Renal pelvis (tissue), 12 donors: Measurements from ENCODE around the gene MSANTD3. TPM values are rescaled to one million over a fixed set of nuclear protein-coding genes. Genes with fewer than 3 reads are reported as not detected.
"Not testable (repeated sequence)": the region's sequence is repeated elsewhere in the genome, so short reads cannot be mapped to it uniquely, and the experiment has no call there.

Experiments
- DNase-seq: peaks from one replicate; pipeline ENCODE4 v3.0.0-alpha.2; 2013
- long read RNA-seq, 16 experiments: transcript quantifications; one replicate each; lab custom pipeline, GENCODE V29; 2026
- polyA plus RNA-seq, 3 donors: library from polyadenylated mRNA; unstranded; fragments of 120-200 nt; gene quantifications; one replicate each; pipeline ENCODE4 v1.2.1, GENCODE V29; 2013; ENCODE audit not compliant: insufficient read length in 3 of 3

Gene MSANTD3
- 10 to 100 TPM; 19.4 to 22.2 (median 21.7) TPM for polyA plus RNA-seq
- long read RNA-seq, donor 1, transcript MSANTD3-203 (3 exons, 1,362 nt): major isoform, 7 of 23 reads
- long read RNA-seq, donor 1, partial matches to known transcripts: 12 of 23 reads
- long read RNA-seq, donor 1, other reads (novel, unspliced or antisense): 0 of 23 reads
- long read RNA-seq, donor 2, transcript MSANTD3-203 (3 exons, 1,362 nt): major isoform, 8 of 27 reads
- long read RNA-seq, donor 2, partial matches to known transcripts: 17 of 27 reads
- long read RNA-seq, donor 2, other reads (novel, unspliced or antisense): 0 of 27 reads
- long read RNA-seq, donor 3, transcript MSANTD3-203 (3 exons, 1,362 nt): major isoform, 6 of 16 reads
- long read RNA-seq, donor 3, partial matches to known transcripts: 7 of 16 reads
- long read RNA-seq, donor 3, other reads (novel, unspliced or antisense): 0 of 16 reads
- long read RNA-seq, donor 4, transcript MSANTD3-203 (3 exons, 1,362 nt): major isoform, 8 of 29 reads
- long read RNA-seq, donor 4, partial matches to known transcripts: 20 of 29 reads
- long read RNA-seq, donor 4, other reads (novel, unspliced or antisense): 0 of 29 reads
- long read RNA-seq, donor 5, partial matches to known transcripts: 12 of 15 reads
- long read RNA-seq, donor 5, other reads (novel, unspliced or antisense): 0 of 15 reads
- long read RNA-seq, donor 6, transcript MSANTD3-203 (3 exons, 1,362 nt): major isoform, 8 of 22 reads
- long read RNA-seq, donor 6, partial matches to known transcripts: 12 of 22 reads
- long read RNA-seq, donor 6, other reads (novel, unspliced or antisense): 0 of 22 reads
- long read RNA-seq, donor 7, transcript MSANTD3-203 (3 exons, 1,362 nt): major isoform, 13 of 42 reads
- long read RNA-seq, donor 7, partial matches to known transcripts: 27 of 42 reads
- long read RNA-seq, donor 7, other reads (novel, unspliced or antisense): 0 of 42 reads
- long read RNA-seq, donor 8, partial matches to known transcripts: 0 of 3 reads
- long read RNA-seq, donor 8, other reads (novel, unspliced or antisense): 0 of 3 reads
- long read RNA-seq, donor 9, transcript MSANTD3-203 (3 exons, 1,362 nt): major isoform, 6 of 18 reads
- long read RNA-seq, donor 9, partial matches to known transcripts: 10 of 18 reads
- long read RNA-seq, donor 9, other reads (novel, unspliced or antisense): 0 of 18 reads
- long read RNA-seq, donor 10, partial matches to known transcripts: 6 of 9 reads
- long read RNA-seq, donor 10, other reads (novel, unspliced or antisense): 0 of 9 reads
- long read RNA-seq, donor 11, transcript MSANTD3-203 (3 exons, 1,362 nt): major isoform, 11 of 30 reads
- long read RNA-seq, donor 11, partial matches to known transcripts: 18 of 30 reads
- long read RNA-seq, donor 11, other reads (novel, unspliced or antisense): 0 of 30 reads
- long read RNA-seq, donor 12, transcript MSANTD3-203 (3 exons, 1,362 nt): major isoform, 8 of 41 reads
- long read RNA-seq, donor 12, partial matches to known transcripts: 29 of 41 reads
- long read RNA-seq, donor 12, other reads (novel, unspliced or antisense): 0 of 41 reads
- long read RNA-seq, donor 13, partial matches to known transcripts: 6 of 9 reads
- long read RNA-seq, donor 13, other reads (novel, unspliced or antisense): 0 of 9 reads
- long read RNA-seq, donor 14: 0 reads
- long read RNA-seq, donor 15, transcript MSANTD3-203 (3 exons, 1,362 nt): major isoform, 14 of 33 reads
- long read RNA-seq, donor 15, partial matches to known transcripts: 16 of 33 reads
- long read RNA-seq, donor 15, other reads (novel, unspliced or antisense): 0 of 33 reads
- long read RNA-seq, donor 16, transcript MSANTD3-203 (3 exons, 1,362 nt): major isoform, 11 of 25 reads
- long read RNA-seq, donor 16, partial matches to known transcripts: 13 of 25 reads
- long read RNA-seq, donor 16, other reads (novel, unspliced or antisense): 0 of 25 reads

GRCh38 chr9:100426530-100427365 lies at the start of gene MSANTD3:
MSANTD3 (plus strand) TSS chr9:100427143; CDS start chr9:100441939, 14,796 bp downstream.
- peak; percentile 69 for DNase-seq

GRCh38 chr9:100379862-100380261 lies 47.1 kb upstream of the MSANTD3 start:
- no peak for DNase-seq

- DNase-seq: not testable (repeated sequence)
Observed at GRCh38 chr9:100392989-100393388, 34.0 kb upstream of the MSANTD3 start.

GRCh38 chr9:100394032-100394695 lies 32.8 kb upstream of the MSANTD3 start:
- no peak for DNase-seq

- no peak for DNase-seq
Observed at GRCh38 chr9:100394816-100395215, 32.1 kb upstream of the MSANTD3 start.

GRCh38 chr9:100396769-100397168 lies 30.2 kb upstream of the MSANTD3 start:
- DNase-seq: no peak

GRCh38 chr9:100397529-100398266 lies 29.2 kb upstream of the MSANTD3 start:
- no peak for DNase-seq

GRCh38 chr9:100401042-100401441 lies 25.9 kb upstream of the MSANTD3 start:
- DNase-seq: no peak

GRCh38 chr9:100406962-100407361 lies 20.0 kb upstream of the MSANTD3 start:
- DNase-seq: no peak

- DNase-seq: no peak
Observed at GRCh38 chr9:100408546-100409175, 18.3 kb upstream of the MSANTD3 start.

GRCh38 chr9:100409176-100409556 lies 17.8 kb upstream of the MSANTD3 start:
- no peak for DNase-seq

GRCh38 chr9:100411472-100412283 lies 15.3 kb upstream of the MSANTD3 start:
- DNase-seq: peak; percentile 92

- no peak for DNase-seq
Observed at GRCh38 chr9:100413839-100414420, 13.0 kb upstream of the MSANTD3 start.

- DNase-seq: no peak
Observed at GRCh38 chr9:100417815-100418214, 9.1 kb upstream of the MSANTD3 start.

- DNase-seq: no peak
Observed at GRCh38 chr9:100419166-100419565, 7.8 kb upstream of the MSANTD3 start.

- not testable (repeated sequence) for DNase-seq
Observed at GRCh38 chr9:100421116-100421515, 5.8 kb upstream of the MSANTD3 start.
